Measurements from ENCODE around the gene KIF5C. TPM values are rescaled to one million over a fixed set of nuclear protein-coding genes. Genes with fewer than 3 reads are reported as not detected.
A peak's percentile ranks its signal among the peaks of the same experiment; 100 is the strongest.

Gene KIF5C
- total RNA-seq, 1 donor = under 0.01 TPM

DNA sequence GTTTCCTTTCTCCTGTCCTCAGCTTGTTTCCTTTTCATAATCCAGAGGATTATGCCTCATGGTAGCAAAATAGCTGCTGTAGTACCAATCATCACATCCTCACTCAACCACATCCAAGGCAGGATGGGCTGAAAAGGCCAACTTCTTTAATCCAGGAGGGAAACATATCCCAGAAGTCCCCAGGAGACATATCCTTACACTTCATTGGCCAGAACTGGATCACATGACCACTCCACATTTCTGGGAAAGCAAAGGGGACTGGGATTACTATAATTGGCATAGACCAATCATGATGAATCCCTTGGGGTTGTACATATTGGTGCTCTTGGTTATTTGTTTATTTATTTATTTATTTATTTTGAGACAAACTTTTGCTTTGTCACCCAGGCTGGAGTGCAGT, 109.4 kb downstream of the KIF5C start:
- no peak overlapping the region for H3K4me3 ChIP-seq (ENCODE audit: low read depth, low read length)
- no peak for DNase-seq (ENCODE audit: low read depth)
- TF ChIP-seq, protein P1, sequence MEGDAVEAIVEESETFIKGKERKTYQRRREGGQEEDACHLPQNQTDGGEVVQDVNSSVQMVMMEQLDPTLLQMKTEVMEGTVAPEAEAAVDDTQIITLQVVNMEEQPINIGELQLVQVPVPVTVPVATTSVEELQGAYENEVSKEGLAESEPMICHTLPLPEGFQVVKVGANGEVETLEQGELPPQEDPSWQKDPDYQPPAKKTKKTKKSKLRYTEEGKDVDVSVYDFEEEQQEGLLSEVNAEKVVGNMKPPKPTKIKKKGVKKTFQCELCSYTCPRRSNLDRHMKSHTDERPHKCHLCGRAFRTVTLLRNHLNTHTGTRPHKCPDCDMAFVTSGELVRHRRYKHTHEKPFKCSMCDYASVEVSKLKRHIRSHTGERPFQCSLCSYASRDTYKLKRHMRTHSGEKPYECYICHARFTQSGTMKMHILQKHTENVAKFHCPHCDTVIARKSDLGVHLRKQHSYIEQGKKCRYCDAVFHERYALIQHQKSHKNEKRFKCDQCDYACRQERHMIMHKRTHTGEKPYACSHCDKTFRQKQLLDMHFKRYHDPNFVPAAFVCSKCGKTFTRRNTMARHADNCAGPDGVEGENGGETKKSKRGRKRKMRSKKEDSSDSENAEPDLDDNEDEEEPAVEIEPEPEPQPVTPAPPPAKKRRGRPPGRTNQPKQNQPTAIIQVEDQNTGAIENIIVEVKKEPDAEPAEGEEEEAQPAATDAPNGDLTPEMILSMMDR (IDR thresholded peaks at IDR 0.05; ENCODE audit: insufficient read depth, low read depth, low read length) = no peak

DNA sequence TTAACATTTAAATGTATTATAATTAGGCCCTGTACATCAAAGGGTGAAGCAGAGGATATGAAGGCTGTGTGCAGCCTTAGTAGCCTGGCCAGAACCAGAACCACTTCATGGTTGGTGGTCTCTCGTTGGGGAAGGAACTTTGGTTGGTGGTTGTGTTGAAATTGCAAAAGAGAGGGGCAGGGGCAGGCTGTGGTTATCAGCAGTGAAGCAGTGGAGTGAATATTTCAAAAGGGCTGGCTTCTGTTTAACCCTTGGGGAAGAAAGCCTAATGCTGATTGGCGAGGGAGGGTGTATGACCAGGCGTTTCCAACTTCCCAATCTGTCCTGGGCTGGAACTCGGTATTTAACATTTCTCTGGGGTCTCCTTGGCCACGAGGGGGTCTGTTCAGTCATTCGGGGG, 112.3 kb downstream of the KIF5C start:
- TF ChIP-seq, protein P1 (IDR thresholded peaks at IDR 0.05; ENCODE audit: insufficient read depth, low read depth, low read length) = no peak
- no peak overlapping the region for H3K4me3 ChIP-seq (ENCODE audit: low read depth, low read length)
- no peak for DNase-seq (ENCODE audit: low read depth)

DNA sequence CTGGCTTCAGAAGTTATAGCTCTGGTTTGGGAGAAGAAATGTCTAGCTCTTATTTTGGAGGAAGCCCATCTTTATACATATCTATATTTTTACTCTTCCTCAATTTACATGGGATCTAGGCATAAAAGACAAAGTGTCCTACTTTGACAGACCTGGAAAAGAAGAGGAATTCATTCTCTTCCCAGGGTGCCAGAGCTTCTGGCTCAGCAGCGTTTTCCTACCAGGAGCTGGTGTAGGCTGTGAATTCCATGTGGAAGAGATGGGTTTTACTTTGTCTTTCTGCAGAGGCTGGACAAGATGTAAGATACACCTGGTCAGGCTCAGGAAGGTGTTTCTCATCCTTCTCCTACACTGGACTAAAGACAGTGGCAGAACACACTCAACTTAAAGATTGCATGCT, 113.3 kb downstream of the KIF5C start:
- no peak overlapping the region for H3K4me3 ChIP-seq (ENCODE audit: low read depth, low read length)
- no peak for DNase-seq (ENCODE audit: low read depth)
- TF ChIP-seq, protein P1 (IDR thresholded peaks at IDR 0.05; ENCODE audit: insufficient read depth, low read depth, low read length) = no peak

DNA sequence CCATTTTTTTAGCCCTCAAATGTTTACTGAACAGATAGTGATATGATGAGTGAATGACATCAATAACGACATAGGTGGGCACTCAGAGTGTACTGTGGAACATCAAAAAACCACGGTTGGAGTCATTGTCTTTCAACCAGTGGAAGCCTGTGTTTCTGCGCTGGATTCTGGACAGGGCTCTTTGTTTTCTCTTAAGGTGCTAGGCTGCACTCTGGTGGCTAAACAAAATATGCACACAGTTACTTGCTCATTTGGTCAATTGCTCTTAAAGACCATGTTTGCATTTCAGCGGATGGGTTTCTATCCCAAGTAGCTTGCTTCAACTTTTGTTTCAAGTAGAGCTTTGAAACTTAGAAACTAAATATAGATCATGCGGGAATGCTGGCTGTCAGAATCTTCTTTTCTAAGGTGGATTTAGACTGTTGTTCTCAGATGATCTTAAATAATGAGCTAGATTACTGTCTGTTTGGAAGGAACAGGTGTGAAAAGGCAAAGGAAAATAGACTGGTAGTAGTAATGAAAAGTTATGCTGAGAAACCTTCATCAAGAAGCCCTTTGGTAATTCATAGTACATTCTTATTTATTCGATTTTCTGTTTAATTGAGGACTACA, 115.0 kb downstream of the KIF5C start:
- TF ChIP-seq, protein P1 (IDR thresholded peaks at IDR 0.05; ENCODE audit: insufficient read depth, low read depth, low read length) = peak; percentile 77
- no peak overlapping the region for H3K4me3 ChIP-seq (ENCODE audit: low read depth, low read length)
- peak; percentile 87 for DNase-seq (ENCODE audit: low read depth)

DNA sequence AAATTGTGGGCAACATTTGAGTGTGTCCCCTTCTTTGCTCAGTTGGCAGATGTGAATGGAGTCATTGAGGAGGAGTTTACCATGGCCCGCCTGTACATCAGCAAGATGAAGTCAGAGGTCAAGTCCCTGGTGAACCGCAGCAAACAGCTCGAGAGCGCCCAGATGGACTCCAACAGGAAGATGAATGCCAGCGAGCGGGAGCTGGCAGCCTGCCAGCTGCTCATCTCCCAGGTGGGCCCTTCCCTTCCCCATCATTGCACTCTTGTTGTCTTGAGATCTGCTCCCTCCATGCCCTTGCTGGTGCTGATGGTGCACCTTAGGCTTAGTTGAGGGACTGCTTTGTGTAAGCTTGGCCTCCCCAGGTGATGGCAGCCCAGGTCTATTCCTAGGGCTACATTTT, 115.9 kb downstream of the KIF5C start:
- TF ChIP-seq, protein P1 (IDR thresholded peaks at IDR 0.05; ENCODE audit: insufficient read depth, low read depth, low read length) = no peak
- no peak overlapping the region for H3K4me3 ChIP-seq (ENCODE audit: low read depth, low read length)
- DNase-seq (ENCODE audit: low read depth) = no peak

DNA sequence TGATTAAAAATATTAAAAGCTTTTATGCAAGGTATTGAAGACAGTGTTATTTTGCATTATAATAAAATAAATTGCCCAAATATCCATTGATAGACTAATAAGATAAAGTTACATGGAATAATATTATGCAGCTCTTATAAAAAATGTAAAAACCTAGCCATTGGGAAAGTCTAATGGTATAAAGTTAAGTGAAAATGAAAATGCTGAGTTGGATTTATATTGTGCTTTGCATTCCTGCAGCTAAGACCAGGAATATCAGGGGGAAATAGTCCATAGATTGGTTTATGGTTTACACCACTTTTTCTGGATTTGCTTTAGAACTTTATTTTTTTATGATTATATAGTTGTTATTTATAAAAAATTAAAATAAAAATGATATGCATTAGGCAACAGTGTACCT, 117.4 kb downstream of the KIF5C start:
- no peak for DNase-seq (ENCODE audit: low read depth)
- TF ChIP-seq, protein P1 (IDR thresholded peaks at IDR 0.05; ENCODE audit: insufficient read depth, low read depth, low read length) = no peak
- no peak overlapping the region for H3K4me3 ChIP-seq (ENCODE audit: low read depth, low read length)

DNA sequence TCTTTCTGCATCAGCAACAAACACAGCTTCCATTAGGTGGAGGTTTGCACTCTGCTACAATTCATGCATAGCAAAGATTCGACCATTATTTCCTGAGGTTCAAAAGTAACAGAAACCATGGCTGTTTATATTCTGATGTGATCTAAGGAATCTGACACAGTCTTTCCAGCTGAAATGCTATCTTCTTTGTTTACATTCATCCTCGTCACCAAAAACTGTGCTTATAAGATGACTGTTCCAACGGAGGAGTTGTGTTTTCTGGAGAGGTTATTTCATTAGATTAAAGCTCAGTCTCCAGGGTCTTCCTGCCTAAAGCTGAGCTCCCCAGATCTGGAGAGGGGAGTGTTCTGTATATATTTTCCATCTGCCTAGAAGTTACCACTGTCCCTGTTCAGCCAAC, 118.3 kb downstream of the KIF5C start:
- TF ChIP-seq, protein P1 (IDR thresholded peaks at IDR 0.05; ENCODE audit: insufficient read depth, low read depth, low read length) = no peak
- no peak for DNase-seq (ENCODE audit: low read depth)
- H3K4me3 ChIP-seq (ENCODE audit: low read depth, low read length) = no peak overlapping the region
